GM21390 (cell line): ENCODE measurements around the gene CGB8.
"Not testable (repeated sequence)": the region's sequence is repeated elsewhere in the genome, so short reads cannot be mapped to it uniquely, and the experiment has no call there.

Experiments used
- ATAC-seq: cut with Tn5 transposase; IDR thresholded peaks from one replicate; pipeline ENCODE4 v1.9.1; 2021; ENCODE audit not compliant: unreplicated experiment

The CGB8 gene

DNA sequence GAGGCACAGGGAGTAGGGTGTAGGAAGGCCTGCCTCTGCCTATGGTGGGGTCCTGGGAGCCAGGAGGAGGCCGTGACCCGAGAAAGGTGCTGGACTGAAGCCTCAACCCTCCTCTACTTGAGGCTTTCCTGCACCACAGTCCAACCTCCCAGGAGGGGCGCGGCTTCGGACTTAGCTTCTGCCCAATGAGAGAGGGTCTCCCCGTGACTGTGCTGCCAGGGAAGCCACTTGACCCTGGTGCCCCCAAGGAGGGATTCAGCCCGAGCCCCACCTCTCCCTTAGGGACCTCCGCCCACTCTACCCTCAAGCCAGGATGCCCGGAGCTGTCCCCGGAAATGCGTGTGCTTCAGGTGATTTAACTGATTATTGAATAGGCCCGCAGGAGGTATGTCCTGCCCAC lies at the start of gene CGB8:
CGB8 (minus strand) TSS at position 101 of the 400 bp plus-strand sequence. CDS start 372 bp downstream, outside the sequence.
- ATAC-seq: not testable (repeated sequence)

DNA sequence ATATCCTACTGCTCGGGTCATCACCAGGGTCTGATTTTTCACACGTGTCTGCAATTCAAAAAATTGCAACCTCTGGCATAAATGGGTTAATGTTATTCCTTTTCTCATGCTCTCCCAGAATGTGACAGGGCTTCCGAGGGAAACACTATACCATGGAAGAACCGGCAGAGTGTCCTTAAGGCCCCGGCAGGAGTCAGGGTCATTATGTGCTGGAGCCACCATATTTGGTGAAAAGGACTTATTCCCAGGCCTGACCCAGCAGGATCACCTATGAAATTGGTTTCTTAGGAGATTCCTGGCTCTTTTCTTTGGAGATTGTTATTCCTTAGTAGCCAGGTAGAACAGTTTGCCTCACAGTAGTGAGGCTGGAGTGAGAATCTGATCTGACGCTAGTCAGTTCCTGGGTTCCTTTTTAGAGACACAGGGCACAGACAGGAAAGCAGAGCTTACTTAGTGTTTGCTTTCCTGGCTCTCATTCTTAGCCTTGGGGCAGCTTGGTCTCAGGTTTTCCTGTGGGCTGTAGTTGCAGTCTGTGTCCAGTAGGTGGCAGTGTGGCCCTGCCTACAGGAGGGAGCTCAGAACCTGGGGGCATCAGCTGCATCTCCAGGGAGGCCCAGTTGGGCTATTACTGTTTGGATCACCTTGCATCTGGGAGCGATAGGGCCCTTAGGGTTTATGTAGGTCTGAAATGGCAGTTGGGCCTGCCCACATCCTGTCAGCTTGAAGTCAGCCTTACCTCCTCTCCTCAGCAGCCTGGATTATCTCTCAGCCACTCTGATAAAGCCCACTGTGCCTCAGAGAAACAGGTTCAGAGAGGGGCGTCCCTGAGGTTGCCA lies 48.8 kb upstream of the CGB8 start:
- ATAC-seq: no peak

DNA sequence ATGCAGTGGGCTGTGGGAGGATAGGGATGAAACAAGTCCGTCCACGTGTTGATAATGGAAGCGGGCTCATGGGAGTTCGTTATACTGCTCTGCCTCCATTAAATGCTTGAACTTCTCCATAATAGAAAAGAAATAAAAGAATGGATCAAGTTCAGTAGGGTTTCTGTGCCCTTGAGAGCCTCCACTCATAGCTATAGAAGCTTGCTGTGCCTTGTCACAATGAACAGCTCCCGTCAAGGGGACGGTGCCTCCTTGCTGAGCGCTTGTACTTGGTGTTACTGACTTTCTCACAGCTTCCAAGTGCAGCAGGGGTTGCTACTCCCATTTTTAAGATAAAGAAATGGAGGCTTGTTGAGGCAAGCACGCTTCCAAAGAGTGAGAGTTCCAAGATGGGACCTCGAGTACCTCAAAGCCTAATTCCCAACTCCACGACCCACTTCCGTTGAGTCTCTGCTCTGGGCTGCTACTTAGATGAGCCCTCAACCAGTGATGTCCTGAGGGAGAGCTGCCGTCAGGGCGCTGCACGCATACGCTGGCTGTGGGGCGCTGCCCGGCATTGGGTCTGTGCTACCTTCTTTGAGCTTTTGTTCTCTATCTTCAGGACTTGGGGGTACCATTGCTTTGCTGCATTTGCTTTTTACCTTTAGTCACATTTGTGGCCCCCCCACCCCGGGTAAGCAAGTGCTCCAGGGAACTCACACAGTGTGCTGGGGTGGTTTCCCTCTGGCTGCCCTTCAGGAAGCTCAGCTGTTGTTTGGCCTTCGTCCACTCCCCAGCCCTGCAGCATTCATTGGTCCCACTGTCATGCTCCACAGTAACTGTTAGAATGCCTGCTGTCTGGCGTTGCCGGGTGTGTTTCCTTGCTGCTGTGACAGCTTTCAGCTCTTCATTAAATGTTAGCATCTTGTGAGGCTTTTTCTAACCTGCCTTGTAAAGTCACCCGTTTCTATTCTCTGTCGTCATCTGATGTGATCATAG lies 45.9 kb upstream of the CGB8 start:
- ATAC-seq: no peak

DNA sequence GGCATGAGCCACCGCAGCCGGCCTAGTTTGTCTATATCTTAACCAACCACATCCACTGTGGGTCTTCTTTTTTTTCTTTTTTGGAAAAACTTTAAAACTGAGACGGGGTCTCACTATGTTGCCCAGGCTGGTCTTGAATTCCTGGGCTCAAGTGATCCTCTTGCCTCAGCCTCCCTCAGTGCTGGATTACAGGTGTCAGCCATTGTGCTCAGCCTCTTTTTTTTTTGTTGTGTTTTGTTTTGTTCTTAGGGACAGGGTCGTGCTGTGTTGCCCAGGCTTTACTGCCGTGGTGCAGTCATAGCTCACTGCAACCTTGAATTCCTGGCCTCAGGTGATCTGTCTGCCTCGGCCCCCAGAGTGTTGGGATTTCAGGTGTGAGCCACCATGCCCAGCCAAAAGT lies 43.8 kb upstream of the CGB8 start:
- ATAC-seq: no peak

DNA sequence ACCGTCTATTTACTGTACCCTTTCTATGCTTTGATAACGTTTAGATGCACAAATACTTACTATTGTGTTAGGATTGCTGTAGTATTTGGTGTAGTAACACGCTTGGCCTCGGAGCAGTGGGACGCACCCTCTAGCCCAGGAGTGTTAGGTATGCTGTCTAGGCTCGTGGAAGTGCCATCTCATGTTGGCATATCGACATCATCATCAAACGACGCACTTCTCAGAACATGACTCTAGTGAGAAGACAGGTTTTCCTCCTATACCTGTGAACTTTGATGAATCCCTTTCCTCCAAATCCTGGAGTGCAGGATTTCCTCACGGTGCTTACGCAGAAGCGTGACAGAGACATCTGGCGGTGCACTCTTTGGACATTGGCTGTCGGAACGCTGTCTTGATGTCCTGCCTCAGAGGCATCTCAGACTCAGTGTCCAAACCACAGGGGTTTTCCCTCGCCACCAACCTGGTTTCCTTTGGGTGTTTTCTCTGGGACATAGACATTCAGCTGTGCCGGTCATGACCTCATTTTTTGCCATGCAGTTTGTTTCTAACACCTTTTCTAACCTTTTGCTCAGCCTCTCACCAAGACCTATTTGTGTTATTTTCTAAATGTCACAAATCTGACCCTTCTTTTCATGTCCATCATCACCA lies 42.6 kb upstream of the CGB8 start:
- ATAC-seq: no peak

DNA sequence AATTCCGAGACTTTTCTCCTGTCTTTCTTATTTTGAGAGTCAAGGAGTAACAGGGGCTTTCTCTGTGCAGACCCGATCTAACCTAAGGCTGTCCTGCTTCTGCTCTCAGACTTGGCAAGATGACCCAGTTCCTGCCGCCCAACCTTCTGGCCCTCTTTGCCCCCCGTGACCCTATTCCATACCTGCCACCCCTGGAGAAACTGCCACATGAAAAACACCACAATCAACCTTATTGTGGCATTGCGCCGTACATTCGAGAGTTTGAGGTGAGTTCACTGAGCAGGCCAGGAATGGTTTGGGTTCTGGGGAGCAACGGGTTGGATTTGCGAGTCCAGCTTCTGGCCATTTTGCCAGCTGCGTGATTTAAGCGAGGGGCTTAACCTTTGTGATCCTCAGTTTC lies 37.4 kb upstream of the CGB8 start:
- no peak for ATAC-seq

DNA sequence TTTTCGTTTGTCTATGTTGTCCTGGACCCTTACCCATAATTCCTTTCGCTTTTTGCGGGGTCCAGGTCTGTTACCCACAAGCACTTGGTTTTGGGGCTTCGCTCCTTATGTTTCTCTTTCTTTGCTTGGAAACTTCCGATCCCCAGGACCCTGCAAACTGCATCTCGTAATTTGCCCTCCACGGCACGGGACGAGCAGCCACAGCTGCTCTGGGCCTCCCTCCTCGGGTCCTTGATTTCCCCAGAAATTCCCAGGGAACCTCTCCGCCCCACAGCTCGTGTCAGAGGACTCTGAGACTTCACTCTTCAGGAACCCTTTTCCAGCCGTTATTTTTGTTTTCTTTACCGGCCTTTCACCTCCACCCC lies 36.9 kb upstream of the CGB8 start:
- no peak for ATAC-seq

DNA sequence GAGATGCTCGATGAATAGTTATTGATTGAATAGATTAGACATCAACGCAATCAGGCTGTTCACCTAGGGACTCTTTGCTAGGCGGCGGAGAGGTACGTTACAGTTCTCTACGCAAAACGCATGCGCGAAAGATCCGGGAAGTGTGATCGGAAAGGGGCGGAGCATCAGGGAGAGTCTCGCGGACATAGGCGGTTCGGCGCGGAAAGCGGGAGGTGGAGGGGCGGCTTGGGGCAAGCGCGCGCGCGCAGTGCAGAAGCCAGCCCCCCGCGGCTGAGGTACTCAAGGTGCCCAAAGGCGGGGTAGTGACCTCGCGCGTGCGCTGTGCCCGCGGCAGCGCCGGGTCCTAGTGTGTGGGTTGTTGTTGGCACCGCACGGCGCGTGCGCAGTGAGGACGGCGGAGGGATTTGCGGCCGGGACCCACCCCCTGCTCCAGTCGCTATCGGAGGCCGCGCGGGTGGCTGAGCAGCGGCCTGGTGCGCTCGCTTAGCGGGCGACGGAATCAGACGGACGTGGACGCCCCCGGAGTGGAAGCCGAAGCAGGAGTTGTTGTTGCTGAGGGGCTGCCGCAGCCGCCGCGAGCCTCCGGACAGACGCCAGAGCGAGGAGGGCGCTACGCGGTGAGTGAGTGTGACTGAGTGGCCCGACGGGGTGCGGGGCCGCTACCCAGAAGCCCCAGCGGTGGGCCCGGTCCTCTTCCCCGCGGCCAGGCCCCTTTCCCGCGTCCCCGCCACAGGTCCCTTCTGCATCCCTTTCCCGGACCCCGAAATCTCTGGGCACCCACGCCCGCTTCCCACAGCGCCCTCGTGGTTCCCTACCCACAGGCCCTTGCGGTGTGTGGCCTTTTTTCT lies 36.3 kb upstream of the CGB8 start, which contains the start of gene SNRNP70:
SNRNP70 (plus strand) TSS at position 432 of the 848 bp plus-strand sequence. CDS start 964 bp downstream, outside the sequence.
- peak; percentile 76 for ATAC-seq

DNA sequence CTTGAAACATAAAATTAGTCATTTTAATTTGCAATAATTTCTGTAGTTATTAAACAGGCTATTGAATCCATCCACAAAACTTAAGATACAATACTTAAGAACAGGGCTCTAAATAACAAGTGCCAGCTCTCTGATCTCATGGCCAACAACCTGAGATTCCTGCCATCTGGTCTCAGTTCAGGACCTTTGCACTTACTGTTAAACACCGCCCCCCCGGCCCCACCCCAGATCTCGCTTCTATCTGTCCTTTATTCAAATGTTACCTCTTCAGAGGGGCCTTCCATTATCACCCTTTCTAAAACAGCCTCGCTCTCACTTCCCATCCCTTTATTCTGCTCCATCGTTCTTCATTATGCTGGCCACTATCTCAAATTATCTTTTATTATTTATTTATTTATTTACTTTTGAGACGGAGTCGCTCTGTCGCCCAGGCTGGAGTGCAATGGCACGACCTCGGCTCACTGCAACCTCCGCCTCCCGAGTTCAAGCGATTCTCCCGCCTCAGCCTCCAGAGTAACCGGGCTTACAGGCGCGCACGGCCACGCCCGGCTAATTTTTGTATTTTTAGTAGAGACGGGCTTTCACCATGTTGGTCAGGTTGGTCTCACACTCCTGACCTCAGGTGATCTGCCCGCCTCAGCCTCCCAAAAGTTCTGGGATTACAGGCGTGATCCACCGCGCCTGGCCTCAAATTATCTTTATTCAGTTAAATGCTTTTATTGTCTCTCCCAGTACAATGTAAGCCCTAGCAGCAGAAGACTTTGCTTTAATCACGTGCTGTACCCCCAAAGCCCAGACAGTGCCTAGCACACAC lies 35.5 kb upstream of the CGB8 start:
- no peak for ATAC-seq

DNA sequence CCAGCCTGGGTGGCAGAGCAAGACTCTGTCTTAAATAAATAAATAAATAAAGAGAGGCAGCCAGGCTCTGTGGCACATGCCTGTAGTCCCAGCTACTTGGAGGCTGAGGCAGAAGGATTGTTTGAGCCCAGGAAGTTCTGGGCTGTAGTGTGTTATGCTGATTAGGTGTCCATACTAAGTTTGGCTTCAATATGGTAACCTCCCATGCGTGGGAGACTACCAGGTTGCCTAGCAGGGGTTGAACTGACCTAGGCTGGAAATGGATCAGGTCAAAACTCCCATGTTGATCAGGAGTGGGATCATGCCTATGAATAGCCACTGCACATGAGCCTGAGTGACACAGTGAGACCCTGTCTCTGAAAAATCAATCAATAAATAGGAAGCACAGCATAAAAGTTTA lies 32.4 kb upstream of the CGB8 start:
- ATAC-seq: no peak

DNA sequence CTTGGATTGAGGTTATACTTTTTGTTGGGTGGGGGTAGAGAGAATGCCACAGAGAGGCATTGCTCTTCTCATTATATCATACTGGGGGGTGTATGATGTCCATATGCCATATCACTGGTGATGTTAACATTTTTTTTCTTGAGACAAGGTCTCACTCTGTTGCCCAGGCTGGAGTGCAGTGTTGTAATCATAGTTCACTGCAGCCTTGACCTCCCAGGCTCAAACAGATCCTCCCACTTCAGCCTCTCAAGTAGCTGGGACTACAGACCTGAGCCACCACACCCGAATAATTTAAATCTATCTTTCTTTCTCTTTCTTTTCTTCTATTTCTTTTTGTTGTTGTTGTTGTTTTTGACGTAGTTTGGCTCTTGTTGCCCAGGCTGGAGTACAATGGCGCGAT lies 31.5 kb upstream of the CGB8 start:
- no peak for ATAC-seq

DNA sequence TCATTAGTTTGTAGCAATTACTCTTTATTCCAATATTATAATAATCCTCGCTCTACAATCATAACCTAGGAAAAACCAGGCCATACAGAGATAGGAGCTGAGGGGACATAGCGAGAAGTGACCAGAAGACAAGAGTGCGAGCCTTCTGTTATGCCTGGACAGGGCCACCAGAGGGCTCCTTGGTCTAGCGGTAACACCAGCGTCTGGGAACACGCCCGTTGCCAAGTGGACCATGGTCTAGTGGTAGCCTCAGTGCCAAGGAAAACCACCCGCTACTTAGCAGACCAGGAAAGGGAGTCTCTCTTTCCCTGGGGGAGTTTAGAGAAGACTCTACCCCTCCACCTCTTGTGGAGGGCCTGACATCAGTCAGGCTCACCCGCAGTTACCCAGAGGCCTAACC lies 26.0 kb upstream of the CGB8 start:
- not testable (repeated sequence) for ATAC-seq

DNA sequence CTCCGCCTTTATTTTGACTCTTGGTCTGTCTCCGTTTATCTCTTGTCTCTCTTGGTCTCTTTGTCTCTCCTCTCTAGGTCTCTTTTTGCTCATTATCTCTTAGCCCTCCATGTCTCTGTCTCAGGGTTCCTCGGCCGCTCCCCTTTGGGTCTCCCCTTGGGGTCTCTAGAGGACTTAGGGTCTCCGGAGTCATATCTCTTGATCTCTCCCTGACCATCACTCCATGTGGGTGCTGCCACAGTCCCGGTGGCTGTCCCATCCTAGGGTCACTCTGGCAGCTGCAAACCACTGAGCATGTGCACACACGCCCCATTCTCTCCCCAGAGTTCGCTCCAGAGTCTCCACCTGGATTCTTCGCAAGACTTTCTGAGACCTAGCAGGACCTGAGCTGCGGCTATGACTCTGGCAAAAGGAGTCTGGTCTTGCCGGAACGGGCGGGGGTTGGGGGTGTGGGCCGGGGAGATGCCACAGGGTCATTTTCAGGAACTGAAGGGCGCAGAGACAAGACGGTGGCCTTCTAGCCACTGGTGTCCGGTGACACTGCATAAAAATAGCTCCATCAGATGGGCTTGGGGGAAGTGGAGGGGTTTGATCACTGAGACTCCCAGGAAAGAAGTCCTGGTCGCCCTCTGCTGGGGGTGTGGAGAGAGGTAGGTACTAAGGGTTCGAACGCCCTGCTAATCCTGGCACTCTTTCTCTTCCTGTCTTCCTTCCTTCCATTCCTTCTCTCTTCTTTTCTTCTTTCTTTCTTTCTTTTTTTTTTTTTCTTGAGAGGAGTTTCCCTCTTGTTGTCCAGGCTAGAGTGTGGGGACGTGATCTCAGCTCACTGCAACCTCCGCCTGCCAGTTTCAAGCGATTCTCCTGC lies 24.8 kb upstream of the CGB8 start:
- ATAC-seq: no peak

DNA sequence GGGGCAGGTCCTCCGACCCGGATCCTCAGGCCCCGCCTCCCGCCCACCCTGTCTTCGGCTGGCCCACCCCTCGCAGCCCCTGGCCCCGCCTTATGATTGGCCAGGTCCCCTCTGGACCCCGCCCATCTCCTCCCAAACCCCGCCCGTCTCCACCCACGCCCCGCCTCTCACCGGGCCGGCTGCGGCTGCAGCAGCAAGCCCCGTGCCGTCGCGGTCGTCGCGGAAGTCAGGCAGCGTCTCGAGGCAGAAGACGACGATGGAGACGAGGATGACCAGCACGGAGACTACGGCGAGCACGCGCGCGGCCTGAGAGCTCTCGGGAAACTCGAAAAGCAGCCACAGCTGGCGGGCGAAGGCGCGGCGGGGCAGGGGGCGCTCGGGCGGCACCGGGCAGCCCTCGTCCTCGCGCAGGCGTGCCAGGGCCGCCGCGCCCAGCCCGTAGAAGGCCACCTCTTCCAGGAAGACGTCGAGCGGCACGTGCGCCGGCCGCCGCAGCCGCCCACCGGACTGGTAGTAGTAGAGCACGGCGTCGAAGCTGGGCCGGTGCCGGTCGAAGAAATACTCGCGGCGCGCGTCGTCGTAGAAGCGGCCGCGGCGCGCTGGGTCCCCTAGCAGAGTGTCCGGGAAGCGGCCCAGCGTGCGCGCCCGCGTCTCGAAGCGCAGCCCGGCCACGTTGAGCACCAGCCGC lies 23.1 kb upstream of the CGB8 start:
- ATAC-seq: no peak

DNA sequence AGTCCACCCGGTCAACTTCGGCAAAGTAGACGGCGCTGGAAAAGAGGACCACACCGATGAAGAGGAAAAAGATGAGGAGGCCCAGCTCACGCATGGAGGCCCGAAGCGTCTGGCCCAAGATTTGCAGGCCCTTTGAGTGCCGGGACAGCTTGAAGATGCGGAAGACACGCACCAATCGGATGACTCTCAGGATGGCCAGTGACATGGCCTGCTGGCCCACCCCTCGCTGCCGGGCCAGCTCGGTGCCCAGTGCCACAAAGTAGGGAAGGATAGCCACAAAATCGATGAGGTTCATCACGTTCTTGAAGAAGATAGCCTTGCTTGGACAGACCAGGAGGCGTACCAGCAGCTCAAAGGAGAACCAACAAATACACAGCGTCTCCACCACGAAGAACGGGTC lies 21.5 kb upstream of the CGB8 start:
- ATAC-seq: no peak

DNA sequence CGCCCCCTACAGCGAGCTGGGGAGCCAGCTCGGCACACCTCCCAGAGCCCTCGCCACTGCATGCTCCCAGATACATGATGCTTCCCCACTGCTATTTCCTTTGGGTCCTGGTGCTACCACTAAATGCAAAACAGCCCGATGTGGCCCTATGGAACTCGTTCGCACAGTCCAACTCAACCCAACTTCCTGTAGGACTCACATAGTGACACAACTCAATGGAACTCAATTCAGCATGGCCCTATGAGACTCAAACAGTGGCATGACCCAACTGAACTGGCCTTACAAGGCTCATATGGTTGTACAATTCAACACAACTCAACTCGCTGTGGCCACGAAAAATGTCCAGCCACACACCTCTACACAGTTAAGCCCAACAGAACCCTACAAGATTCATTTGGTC lies 20.1 kb upstream of the CGB8 start:
- no peak for ATAC-seq

DNA sequence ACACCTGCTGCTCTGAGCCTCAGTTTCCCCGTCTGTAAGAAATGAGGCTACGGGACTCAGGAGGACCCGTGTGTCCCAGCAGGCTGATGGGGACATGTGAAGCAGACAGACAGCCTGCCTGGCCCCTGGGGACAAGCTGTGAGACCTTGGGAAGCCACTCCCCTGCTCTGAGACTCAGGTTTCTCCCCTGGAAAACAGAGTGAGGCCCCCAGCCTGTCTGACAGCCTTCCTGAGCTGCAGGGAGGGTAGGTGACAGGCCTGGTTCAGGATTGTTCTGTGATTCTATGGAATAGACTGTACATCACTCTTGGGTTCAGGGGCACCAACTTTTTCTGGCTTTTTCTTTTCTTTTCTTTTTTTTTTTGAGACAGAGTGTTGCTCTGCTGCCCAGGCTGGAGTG lies 18.6 kb upstream of the CGB8 start:
- ATAC-seq: no peak

DNA sequence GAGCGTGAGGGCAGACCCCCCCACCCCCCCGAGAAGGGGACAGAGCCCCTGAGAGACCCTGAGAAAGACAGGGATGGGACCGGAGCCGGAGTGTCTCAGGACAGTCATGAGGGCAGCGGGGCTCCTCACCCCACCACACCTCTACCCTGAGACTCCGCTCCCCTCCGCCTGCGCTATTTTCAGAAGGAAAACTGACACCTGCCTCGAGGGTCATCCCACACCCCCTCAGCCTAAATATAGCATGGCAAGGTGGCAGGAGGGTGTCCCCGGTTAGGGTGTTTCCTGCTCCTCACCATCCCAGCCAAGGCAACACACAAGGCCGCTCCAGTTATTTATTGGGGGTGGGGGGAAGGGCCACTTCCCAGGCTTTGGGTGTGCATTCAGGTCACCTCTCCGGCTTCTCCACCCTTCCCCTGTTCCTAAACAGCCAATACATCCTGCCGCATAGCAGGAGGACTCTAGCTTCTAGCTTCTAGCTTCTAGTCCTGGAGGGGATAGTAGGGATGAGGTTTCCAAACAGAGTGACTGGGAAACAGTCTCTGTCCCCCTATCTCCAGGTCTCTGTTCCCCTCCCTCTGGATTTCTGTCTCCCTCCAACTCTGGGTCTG lies 17.1 kb upstream of the CGB8 start:
- ATAC-seq: no peak
